ENCODE data around the gene USP20.

DNA sequence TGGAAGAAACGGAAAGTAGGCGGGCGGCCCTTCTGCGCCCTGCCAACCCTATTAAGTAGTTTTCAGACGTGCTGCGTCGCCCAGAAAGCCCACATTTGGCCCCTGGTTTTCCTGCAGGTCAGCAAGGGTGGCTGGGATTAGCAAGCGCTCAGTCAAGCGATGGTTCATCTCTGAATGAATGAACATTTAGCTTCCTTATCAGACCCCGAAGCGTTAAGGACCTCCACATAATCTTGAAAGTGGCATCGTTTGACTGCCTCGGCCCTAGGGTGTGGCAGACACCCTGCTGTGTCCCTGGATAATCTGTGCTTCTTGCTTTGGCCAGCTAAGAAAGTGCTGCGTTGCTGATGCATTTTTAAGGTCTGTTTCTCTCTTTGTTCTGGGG is 31.6 kb upstream of the USP20 start:
- TF ChIP-seq, protein P1, sequence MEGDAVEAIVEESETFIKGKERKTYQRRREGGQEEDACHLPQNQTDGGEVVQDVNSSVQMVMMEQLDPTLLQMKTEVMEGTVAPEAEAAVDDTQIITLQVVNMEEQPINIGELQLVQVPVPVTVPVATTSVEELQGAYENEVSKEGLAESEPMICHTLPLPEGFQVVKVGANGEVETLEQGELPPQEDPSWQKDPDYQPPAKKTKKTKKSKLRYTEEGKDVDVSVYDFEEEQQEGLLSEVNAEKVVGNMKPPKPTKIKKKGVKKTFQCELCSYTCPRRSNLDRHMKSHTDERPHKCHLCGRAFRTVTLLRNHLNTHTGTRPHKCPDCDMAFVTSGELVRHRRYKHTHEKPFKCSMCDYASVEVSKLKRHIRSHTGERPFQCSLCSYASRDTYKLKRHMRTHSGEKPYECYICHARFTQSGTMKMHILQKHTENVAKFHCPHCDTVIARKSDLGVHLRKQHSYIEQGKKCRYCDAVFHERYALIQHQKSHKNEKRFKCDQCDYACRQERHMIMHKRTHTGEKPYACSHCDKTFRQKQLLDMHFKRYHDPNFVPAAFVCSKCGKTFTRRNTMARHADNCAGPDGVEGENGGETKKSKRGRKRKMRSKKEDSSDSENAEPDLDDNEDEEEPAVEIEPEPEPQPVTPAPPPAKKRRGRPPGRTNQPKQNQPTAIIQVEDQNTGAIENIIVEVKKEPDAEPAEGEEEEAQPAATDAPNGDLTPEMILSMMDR (IDR thresholded peaks at IDR 0.05): no peak
- TF ChIP-seq POLR2A (IDR thresholded peaks at IDR 0.05): no peak

Data from thyroid gland (tissue), 4 donors.